GM12875 (cell line): Measurements from ENCODE around the gene LMTK3.
"Not testable (repeated sequence)": the region's sequence is repeated elsewhere in the genome, so short reads cannot be mapped to it uniquely, and the experiment has no call there.

Experiments
- H3K4me3 ChIP-seq: one replicate; pipeline ENCODE4 v1.5.1; 2011; ENCODE audit warnings: low read depth, low read length, control low read depth
- TF ChIP-seq, protein P1 (sequence below): IDR thresholded peaks from 2 replicates; pipeline ENCODE4 v1.5.1; 2011; ENCODE audit warnings: low read depth, mild to moderate bottlenecking, control low read depth, inconsistent platforms, low read length, moderate library complexity, borderline replicate concordance; ENCODE audit not compliant: insufficient read depth

The LMTK3 gene

DNA sequence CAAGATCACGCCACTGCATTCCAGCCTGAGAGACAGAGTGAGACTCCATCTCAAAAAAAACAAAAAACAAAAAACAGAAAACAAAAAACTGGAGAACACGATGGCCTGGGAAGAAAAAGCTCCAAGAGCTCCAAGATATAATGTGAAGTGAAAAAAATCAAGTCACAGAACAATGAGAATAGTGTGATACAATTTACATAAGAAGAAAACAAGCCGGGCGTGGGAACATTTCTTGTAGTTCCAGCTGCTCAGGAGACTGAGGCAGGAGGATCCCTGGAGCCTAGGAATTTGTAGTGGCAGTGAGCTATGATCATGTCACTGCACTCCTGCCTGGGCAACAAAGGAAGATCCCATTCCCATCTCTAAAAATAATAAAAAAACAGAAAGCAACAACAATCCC, 8.5 kb upstream of the LMTK3 start:
- TF ChIP-seq, protein P1, sequence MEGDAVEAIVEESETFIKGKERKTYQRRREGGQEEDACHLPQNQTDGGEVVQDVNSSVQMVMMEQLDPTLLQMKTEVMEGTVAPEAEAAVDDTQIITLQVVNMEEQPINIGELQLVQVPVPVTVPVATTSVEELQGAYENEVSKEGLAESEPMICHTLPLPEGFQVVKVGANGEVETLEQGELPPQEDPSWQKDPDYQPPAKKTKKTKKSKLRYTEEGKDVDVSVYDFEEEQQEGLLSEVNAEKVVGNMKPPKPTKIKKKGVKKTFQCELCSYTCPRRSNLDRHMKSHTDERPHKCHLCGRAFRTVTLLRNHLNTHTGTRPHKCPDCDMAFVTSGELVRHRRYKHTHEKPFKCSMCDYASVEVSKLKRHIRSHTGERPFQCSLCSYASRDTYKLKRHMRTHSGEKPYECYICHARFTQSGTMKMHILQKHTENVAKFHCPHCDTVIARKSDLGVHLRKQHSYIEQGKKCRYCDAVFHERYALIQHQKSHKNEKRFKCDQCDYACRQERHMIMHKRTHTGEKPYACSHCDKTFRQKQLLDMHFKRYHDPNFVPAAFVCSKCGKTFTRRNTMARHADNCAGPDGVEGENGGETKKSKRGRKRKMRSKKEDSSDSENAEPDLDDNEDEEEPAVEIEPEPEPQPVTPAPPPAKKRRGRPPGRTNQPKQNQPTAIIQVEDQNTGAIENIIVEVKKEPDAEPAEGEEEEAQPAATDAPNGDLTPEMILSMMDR, result no peak
- no peak overlapping the region for H3K4me3 ChIP-seq

DNA sequence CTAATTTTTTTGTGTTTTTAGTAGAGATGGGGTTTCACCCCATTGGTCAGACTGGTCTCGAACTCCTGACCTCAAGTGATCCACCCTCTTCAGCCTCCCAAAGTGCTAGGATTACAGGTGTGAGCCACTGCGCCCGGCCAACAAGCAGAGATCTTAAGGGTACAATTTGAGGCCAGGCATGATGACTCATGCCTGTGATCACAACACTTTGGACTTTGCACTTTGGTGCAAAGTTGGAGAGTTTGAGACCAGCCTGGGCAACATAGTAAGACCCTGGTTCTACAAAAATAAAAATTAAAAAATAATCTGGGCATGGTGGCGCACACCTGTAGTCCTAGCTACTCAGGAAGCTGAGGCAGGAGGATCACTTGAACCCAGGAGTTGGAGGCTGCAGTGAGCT, 7.8 kb upstream of the LMTK3 start:
- H3K4me3 ChIP-seq, result not testable (repeated sequence)

DNA sequence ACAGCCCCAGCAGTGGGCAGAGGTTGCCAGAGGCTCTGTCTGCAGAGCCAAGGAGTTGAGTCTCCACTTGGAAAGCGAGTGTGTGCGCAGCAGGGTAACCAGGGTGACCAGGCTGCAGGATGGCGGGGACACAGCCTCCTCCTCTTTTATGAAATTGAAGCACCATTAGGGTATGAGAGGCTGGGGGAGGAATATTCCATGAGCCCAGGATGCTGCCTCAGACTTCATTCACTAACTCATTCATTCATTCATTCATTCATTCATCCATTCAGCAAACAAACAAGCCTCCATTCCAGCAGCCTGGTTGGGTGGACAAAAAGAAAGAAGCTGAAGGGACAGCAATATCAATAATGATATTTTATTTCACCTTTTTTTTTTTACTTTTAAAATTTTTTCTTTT, 6.6 kb upstream of the LMTK3 start:
- TF ChIP-seq, protein P1, result no peak

DNA sequence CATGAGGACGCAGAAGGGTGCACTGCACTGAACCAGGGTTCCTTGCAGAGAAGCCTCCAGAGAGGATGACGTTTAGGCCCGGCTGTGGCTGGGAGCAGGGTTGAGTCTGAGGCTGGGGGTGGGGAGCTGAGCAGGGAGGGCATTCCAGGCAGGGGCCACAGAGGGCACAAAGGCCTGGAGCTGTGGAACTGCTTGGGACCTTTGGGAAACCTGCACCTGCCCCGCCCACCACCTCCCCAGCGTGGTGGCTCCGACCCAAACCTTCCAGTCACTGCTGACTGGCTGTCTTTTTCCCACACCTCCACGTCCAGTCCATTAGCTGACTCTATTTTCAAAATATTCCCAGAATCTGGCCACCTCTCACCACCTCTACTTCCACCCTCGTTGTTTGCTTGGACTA, 4.9 kb upstream of the LMTK3 start:
- TF ChIP-seq, protein P1, result no peak
- H3K4me3 ChIP-seq, result no peak overlapping the region

More for the DNA sequence above, 6.6 kb upstream of the LMTK3 start:
- H3K4me3 ChIP-seq, result no peak overlapping the region

DNA sequence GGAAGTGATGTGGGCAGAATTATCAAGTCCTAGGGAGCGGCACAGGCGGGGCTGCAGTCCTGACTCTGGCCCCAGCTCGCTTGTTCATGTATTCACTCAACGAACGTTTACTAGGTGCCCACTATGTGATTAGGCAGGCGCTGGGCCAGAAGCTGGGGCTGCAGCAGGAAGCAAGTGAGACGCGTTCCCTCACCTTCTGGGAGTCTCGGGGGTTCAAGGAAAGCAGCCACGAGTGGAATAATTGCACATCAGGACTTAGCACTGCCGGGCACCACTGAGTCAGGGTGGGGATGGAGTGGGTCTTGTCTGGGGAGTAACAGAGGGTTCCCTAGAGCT, 2.5 kb upstream of the LMTK3 start:
- TF ChIP-seq, protein P1, result no peak
- H3K4me3 ChIP-seq, result peak overlapping the region; percentile 63

DNA sequence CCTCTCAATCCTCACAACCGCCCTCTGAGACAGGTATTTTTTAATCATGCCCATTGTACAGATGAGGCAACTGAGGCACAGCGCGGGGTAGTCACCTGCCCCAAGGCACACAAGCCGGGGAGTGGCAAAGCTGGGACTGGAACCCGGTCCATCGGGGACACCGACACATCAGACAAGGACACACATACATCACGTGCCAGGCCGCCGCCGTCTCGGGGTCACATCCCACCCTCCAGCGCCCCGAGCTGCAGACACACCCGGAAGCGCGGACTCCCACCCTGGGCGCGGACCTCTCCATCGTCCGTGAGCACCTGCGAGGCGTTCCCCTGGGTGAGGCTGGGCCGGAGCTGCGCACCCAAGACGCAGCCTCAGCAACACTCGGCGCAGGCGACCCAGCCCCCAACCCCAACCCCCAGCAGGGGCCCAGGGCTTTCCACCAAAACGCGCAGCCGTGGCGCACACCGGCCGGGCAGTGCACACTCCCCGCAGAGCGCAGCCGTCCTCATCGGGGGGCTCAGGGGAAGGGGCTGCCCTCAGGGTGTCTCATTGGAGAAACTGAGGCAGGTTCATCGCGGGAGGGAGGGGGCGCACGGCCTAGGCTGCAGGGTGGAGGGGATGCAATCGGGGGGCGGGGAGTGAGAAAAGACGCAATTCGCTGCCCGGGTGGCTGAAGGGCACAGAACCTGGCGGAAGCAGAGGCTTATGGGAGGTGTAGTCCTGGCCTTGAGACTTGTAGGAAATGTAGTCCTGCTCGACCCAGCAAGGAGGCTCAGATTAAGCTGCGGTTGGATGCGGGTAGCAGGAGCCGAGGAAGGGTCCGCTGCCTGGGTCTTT, 1.9 kb upstream of the LMTK3 start:
- TF ChIP-seq, protein P1, result no peak

DNA sequence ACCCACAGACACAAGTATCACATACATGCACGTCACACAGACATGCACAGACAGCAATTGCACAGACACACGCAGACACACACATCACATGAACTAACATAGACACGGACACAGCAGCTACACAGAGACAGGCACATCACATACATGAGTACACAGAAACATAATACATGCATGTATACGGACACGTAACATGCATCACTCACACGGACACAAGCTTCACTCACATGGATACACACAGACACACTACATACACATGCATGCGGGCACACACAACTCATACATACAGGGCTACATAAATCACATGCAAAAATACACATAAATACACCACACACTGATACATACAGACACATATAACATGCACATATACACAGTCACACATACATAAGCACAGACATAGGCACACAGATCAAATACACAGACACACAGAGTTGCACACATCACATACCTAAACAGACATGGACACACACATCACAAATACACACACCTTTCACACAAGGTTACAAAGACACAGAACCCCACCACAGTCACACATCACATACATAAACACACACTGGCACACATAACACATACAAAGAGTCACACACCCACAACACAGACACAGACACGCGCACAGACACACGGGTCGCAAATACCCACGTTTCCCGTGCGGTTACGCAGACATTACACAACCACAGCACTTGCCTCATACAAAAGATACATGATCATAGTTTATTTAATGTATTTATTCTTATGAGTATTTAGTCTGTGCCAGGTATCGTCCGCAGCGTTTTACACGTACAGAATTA, 1.1 kb upstream of the LMTK3 start:
- TF ChIP-seq, protein P1, result no peak
- peak overlapping the region; percentile 63 for H3K4me3 ChIP-seq

More for the DNA sequence above, 1.9 kb upstream of the LMTK3 start:
- H3K4me3 ChIP-seq, result peak overlapping the region; percentile 63
